ENCODE data around the gene VN1R2.

GRCh38 chr19:53224606-53225005 lies 33.5 kb upstream of the VN1R2 start:
- no peak for TF ChIP-seq EZH2 (IDR thresholded peaks at IDR 0.05; ENCODE audit: insufficient read depth, poor library complexity, severe bottlenecking)
- TF ChIP-seq EZH2phosphoT487 (IDR thresholded peaks at IDR 0.05; ENCODE audit: insufficient read depth, low read depth): no peak
